AG04450 (cell line): ENCODE data around the gene VPS13C. TPM values are rescaled to one million over a fixed set of nuclear protein-coding genes. Genes with fewer than 3 reads are reported as not detected.
A peak's percentile ranks its signal among the peaks of the same experiment; 100 is the strongest.

Experiments used
- CTCF ChIA-PET: fragments of 300-600, 350-600 bp; formaldehyde crosslinking; extraction: SDS; loops from one replicate; lab custom pipeline; 2022; ENCODE audit warnings: antibody characterized with exemption, inconsistent platforms; lab: Charles Lee
- POLR2A ChIA-PET: fragments of 350-600 bp; formaldehyde crosslinking; extraction: SDS; loops from one replicate; lab custom pipeline; 2021; ENCODE audit warnings: antibody characterized with exemption, inconsistent platforms; lab: Yijun Ruan, JAX
- DNase-seq: peaks from one replicate; pipeline ENCODE4 v3.0.0-alpha.2; 2011; ENCODE audit warnings: low read depth, low spot score
- H3K27ac ChIP-seq: one replicate; pipeline ENCODE4 v1.5.1; 2012; ENCODE audit warnings: low read depth, low read length, control low read depth
- H3K27me3 ChIP-seq: one replicate; pipeline ENCODE4 v1.6.0; 2012; ENCODE audit warnings: low read length; ENCODE audit not compliant: control insufficient read depth, insufficient read depth
- H3K4me3 ChIP-seq: 2 replicates; pipeline ENCODE4 v1.5.1; 2011; ENCODE audit warnings: mild to moderate bottlenecking, low read depth, low read length, control low read depth
- H3K9me3 ChIP-seq: 2 replicates; pipeline ENCODE4 v1.5.1; 2012; ENCODE audit warnings: low read length; ENCODE audit not compliant: control insufficient read depth, insufficient read depth
- CTCF ChIP-seq: IDR thresholded peaks from 2 replicates; pipeline ENCODE4 v1.5.1; 2011; ENCODE audit warnings: low read depth, low read length, control low read depth, inconsistent platforms
- polyA plus RNA-seq: library from polyadenylated mRNA; depleted of rRNA; stranded (reverse); fragments of >200 nt; gene quantifications from 2 replicates; pipeline ENCODE4 v1.2.3, GENCODE V29; 2011

Gene VPS13C
- polyA plus RNA-seq, 1 experiment: 17.8 TPM

GRCh38 chr15:62060896-62061280, 641 bp upstream of the VPS13C start:
- Histone ChIP-seq H3K27me3 (peaks cover 21% of the 10 kb centered on the region), H3K9me3 (no peaks in the 10 kb centered on the region; the same call in 1 of the 2 replicates), H3K4me3 (peak overlapping the region; percentile 86), H3K27ac (no peak overlapping the region)
- no peak for DNase-seq
- CTCF ChIA-PET: interaction anchor here (0.9 to 3.0 kb wide), 12 partner anchors 9 to 1073 kb away, joined by 3 to 35 read pairs (median 4); no protein-coding TSS in a partner anchor
- POLR2A ChIA-PET: no interaction called here
- TF ChIP-seq CTCF: no peak

GRCh38 chr15:62059816-62060112, 483 bp downstream of the VPS13C start:
- H3K27me3 ChIP-seq: peaks cover 21% of the 10 kb centered on the region
- no peak for DNase-seq
- POLR2A ChIA-PET: no interaction called here
- H3K27ac ChIP-seq: peak overlapping the region; percentile 61
- H3K4me3 ChIP-seq: peak overlapping the region; percentile 86
- H3K9me3 ChIP-seq: no peaks in the 10 kb centered on the region; the same call in 1 of the 2 replicates
- no peak for TF ChIP-seq CTCF
- CTCF ChIA-PET: interaction anchor here (0.6 to 3.0 kb wide), 16 partner anchors 8 to 879 kb away, joined by 3 to 35 read pairs (median 3); no protein-coding TSS in a partner anchor

- Histone ChIP-seq H3K4me3 (peak overlapping the region; percentile 86), H3K27ac (peak overlapping the region; percentile 61), H3K27me3 (peaks cover 18% of the 10 kb centered on the region), H3K9me3 (no peaks in the 10 kb centered on the region; the same call in 1 of the 2 replicates)
- ChIA-PET CTCF (interaction anchor here (0.6 to 3.0 kb wide), 9 partner anchors 12 to 878 kb away, joined by 3 to 35 read pairs (median 3); no protein-coding TSS in a partner anchor), POLR2A (no interaction called here)
- DNase-seq: no peak
- TF ChIP-seq CTCF: peak; percentile 35
Observed at GRCh38 chr15:62059108-62059815, 985 bp downstream of the VPS13C start.

- TF ChIP-seq CTCF: no peak
- Histone ChIP-seq H3K9me3 (no peaks in the 10 kb centered on the region; the same call in 1 of the 2 replicates), H3K27me3 (peaks cover 15% of the 10 kb centered on the region), H3K4me3 (no peak overlapping the region), H3K27ac (no peak overlapping the region)
- CTCF ChIA-PET: interaction anchor here (0.6 to 3.0 kb wide), 4 partner anchors 13 to 168 kb away, joined by 3 to 35 read pairs (median 6); no protein-coding TSS in a partner anchor
- DNase-seq: no peak
- POLR2A ChIA-PET: no interaction called here
Observed at GRCh38 chr15:62058327-62059028, 1.8 kb downstream of the VPS13C start.
